ENCODE results near the gene PACSIN1.

PACSIN1 gene

DNA sequence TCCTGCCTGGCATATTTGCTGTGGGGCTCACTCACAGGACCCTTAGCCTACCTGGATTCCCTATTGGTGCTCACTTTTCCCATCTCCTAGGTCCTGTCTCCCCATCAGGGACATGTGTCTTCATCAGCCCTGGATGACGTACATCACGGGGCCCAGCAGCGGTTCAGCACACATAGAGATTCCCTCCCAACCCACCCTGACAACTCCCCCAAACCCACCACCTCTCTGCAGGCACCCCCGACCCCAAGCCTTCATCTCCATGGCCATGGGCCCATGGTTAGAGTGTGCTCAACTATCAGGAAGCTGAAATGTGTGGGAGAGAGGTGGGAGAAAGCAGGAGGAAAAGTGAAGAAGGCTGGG lies 115.7 kb downstream of the PACSIN1 start:
- no peak overlapping the region for H3K4me3 ChIP-seq (ENCODE audit: low read depth, low read length)
- no peak for DNase-seq (ENCODE audit: low read depth)
- TF ChIP-seq, protein P1, sequence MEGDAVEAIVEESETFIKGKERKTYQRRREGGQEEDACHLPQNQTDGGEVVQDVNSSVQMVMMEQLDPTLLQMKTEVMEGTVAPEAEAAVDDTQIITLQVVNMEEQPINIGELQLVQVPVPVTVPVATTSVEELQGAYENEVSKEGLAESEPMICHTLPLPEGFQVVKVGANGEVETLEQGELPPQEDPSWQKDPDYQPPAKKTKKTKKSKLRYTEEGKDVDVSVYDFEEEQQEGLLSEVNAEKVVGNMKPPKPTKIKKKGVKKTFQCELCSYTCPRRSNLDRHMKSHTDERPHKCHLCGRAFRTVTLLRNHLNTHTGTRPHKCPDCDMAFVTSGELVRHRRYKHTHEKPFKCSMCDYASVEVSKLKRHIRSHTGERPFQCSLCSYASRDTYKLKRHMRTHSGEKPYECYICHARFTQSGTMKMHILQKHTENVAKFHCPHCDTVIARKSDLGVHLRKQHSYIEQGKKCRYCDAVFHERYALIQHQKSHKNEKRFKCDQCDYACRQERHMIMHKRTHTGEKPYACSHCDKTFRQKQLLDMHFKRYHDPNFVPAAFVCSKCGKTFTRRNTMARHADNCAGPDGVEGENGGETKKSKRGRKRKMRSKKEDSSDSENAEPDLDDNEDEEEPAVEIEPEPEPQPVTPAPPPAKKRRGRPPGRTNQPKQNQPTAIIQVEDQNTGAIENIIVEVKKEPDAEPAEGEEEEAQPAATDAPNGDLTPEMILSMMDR (IDR thresholded peaks at IDR 0.05; ENCODE audit: low read depth, low read length, missing control alignments): no peak

DNA sequence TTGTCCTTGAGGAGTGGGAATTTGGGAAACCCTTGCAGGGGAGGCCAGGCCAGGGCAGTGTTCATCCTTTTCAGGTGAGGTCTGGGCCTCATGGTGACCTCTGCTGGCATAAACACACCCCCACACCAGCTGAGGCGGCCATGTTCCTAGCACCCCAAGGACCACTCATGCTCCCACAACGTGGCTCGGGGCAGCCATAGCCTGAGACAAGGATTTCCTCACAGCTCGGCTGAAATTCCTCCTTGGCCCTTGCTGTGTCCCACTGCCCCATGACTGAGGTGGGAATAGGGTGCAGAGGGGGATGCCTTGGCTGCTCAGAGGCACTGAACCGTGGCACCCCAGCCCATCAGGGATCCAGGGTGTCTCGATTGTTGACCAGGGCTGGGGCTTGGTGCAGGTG lies 117.6 kb downstream of the PACSIN1 start:
- DNase-seq (ENCODE audit: low read depth): no peak
- TF ChIP-seq, protein P1 (IDR thresholded peaks at IDR 0.05; ENCODE audit: low read depth, low read length, missing control alignments): no peak
- H3K4me3 ChIP-seq (ENCODE audit: low read depth, low read length): no peak overlapping the region

DNA sequence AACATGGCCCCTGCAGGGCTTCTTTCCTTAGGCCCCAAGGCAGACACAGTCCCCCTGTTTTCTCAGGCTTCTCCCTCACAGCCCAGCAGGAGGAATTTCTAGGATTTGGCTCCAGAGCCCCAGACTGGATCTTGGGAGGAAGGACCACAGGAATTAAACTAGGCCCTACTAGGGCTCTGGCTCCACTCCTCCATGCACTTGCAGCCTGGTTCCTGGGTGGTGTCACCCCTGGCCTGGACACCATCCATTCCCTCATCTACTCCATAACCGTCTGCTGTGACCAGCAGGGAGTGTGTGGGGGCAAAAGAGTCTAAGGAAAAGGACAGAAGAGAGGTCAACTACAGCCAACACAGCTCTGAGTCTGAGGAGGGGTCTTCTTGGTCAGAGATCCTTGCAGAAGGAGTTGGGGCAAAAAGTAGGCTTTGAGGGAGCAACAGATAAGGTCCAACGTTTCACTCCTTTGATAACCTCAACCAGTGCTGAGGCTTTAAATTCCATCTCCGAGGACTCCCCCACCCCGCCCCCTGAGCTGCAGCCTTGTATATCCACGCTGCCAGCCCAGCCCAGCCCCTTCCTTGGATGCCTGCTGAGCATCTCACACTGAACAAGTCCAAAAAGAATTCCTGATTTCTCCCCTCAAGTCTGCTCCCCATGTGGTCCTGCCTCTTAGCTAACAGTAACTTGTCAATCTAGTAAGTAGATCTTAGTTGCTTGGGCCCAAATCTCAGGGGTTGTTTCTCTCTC lies 118.2 kb downstream of the PACSIN1 start:
- TF ChIP-seq, protein P1 (IDR thresholded peaks at IDR 0.05; ENCODE audit: low read depth, low read length, missing control alignments): no peak
- no peak overlapping the region for H3K4me3 ChIP-seq (ENCODE audit: low read depth, low read length)
- DNase-seq (ENCODE audit: low read depth): no peak

DNA sequence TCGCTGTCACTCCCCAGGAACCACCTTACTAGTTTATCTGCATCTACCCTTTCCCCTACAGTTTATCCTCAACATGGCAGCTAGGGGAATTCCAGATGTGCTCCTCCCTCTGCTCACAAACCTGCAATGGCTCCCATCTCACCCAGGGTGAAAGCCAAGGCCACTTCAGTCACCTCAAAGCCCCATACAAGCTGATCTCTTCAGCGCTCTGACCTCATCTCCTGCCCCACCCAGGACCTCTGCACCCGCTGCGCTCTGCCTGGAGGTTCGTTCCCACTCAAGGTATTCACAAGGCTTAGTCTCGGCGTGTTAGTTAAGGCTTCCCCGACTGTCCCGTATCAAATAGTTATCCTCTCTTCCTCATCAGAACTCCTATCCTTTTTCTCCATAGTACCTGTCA lies 118.8 kb downstream of the PACSIN1 start:
- TF ChIP-seq, protein P1 (IDR thresholded peaks at IDR 0.05; ENCODE audit: low read depth, low read length, missing control alignments): no peak
- no peak overlapping the region for H3K4me3 ChIP-seq (ENCODE audit: low read depth, low read length)
- no peak for DNase-seq (ENCODE audit: low read depth)

Data from GM12864 (cell line).